Activated CD4-positive, alpha-beta memory T cell treated with anti-CD3 and anti-CD28 coated beads, Interleukin-2, amount 10 ng/mL, durations not matched to agents 7 days and 5 days (primary cell): ENCODE data around the gene USP24. TPM values are rescaled to one million over a fixed set of nuclear protein-coding genes. Genes with fewer than 3 reads are reported as not detected.

Source experiments
- CTCF ChIA-PET: fragments of 350-600 bp; sonication (Branson Sonifier 250); formaldehyde crosslinking; loops from one replicate; lab custom pipeline; 2021; ENCODE audit warnings: antibody characterized with exemption, inconsistent platforms; lab: Charles Lee
- POLR2A ChIA-PET: fragments of 350-600 bp; sonication (Branson Sonifier 250); formaldehyde crosslinking; loops from one replicate; lab custom pipeline; 2021; ENCODE audit warnings: antibody characterized with exemption; lab: Charles Lee
- DNase-seq: peaks from one replicate; pipeline ENCODE4 v3.0.0-alpha.2; 2020
- H3K27ac Mint-ChIP-seq: one replicate; pipeline ENCODE4 v1.8.0; 2021; ENCODE audit warnings: mild to moderate bottlenecking, mixed read lengths
- H3K27me3 Mint-ChIP-seq: one replicate; pipeline ENCODE4 v1.8.0; 2021; ENCODE audit warnings: mixed read lengths
- H3K36me3 Mint-ChIP-seq: one replicate; pipeline ENCODE4 v1.8.0; 2021; ENCODE audit warnings: low read depth, mixed read lengths
- H3K4me1 Mint-ChIP-seq: one replicate; pipeline ENCODE4 v1.8.0; 2021; ENCODE audit warnings: mixed read lengths
- H3K4me3 Mint-ChIP-seq: one replicate; pipeline ENCODE4 v1.8.0; 2021; ENCODE audit warnings: mild to moderate bottlenecking, mixed read lengths
- H3K9me3 Mint-ChIP-seq: one replicate; pipeline ENCODE4 v1.8.0; 2021; ENCODE audit warnings: mixed read lengths
- total RNA-seq, 2 experiments: library from RNA; stranded (reverse); gene quantifications; one replicate each; pipeline ENCODE4 v1.2.3, GENCODE V29; 2021

Gene USP24
- total RNA-seq, 2 experiments from 2014 or later, result 34.9 to 35.6 TPM

- Mint-ChIP-seq H3K36me3 (peaks cover 44% of the 10 kb centered on the region), H3K27me3 (no peaks in the 10 kb centered on the region)
- DNase-seq, result no peak
Measured at GRCh38 chr1:55143684-55144083, 71.5 kb downstream of the USP24 start.

GRCh38 chr1:55141295-55141893, 73.8 kb downstream of the USP24 start:
- H3K27ac Mint-ChIP-seq, result no peak overlapping the region
- POLR2A ChIA-PET, result interaction anchor here (1.0 kb wide), 1 partner anchor 68 kb away, joined by 3 read pairs; no protein-coding TSS in a partner anchor
- H3K27me3 Mint-ChIP-seq, result no peaks in the 10 kb centered on the region
- CTCF ChIA-PET, result interaction anchor here (0.6 to 7.0 kb wide), 6 partner anchors 11 to 197 kb away, joined by 3 to 76 read pairs (median 5); no protein-coding TSS in a partner anchor
- peaks cover 37% of the 10 kb centered on the region for H3K36me3 Mint-ChIP-seq
- peaks cover 21% of the 10 kb centered on the region for H3K4me1 Mint-ChIP-seq
- no peak for DNase-seq
- H3K9me3 Mint-ChIP-seq, result no peaks in the 10 kb centered on the region
- no peak overlapping the region for H3K4me3 Mint-ChIP-seq

More at GRCh38 chr1:55143684-55144083, 71.5 kb downstream of the USP24 start:
- Mint-ChIP-seq H3K9me3 (no peaks in the 10 kb centered on the region), H3K4me3 (no peak overlapping the region), H3K27ac (no peak overlapping the region), H3K4me1 (peaks cover 17% of the 10 kb centered on the region)
- POLR2A ChIA-PET, result interaction anchor here (1.3 kb wide), 1 partner anchor 71 kb away, joined by 3 read pairs; the partner anchor contains the start of gene USP24
- CTCF ChIA-PET, result interaction anchor here (0.8 to 7.0 kb wide), 15 partner anchors 9 to 194 kb away, joined by 3 to 76 read pairs (median 5); no protein-coding TSS in a partner anchor

GRCh38 chr1:55140546-55140983, 74.6 kb downstream of the USP24 start:
- Mint-ChIP-seq H3K4me1 (peaks cover 21% of the 10 kb centered on the region), H3K9me3 (no peaks in the 10 kb centered on the region), H3K4me3 (peak overlapping the region; percentile 14), H3K36me3 (peaks cover 31% of the 10 kb centered on the region), H3K27me3 (no peaks in the 10 kb centered on the region), H3K27ac (peak overlapping the region; percentile 57)
- DNase-seq, result peak; percentile 77
- POLR2A ChIA-PET, result no interaction called here
- CTCF ChIA-PET, result interaction anchor here (1.0 to 7.0 kb wide), 8 partner anchors 12 to 257 kb away, joined by 3 to 76 read pairs (median 3); no protein-coding TSS in a partner anchor

GRCh38 chr1:55140137-55140536, 75.0 kb downstream of the USP24 start:
- H3K4me1 Mint-ChIP-seq, result peaks cover 21% of the 10 kb centered on the region
- H3K9me3 Mint-ChIP-seq, result no peaks in the 10 kb centered on the region
- no peak overlapping the region for H3K4me3 Mint-ChIP-seq
- ChIA-PET CTCF (interaction anchor here (1.0 to 7.0 kb wide), 9 partner anchors 11 to 258 kb away, joined by 3 to 76 read pairs (median 3); no protein-coding TSS in a partner anchor), POLR2A (no interaction called here)
- DNase-seq, result no peak
- no peaks in the 10 kb centered on the region for H3K27me3 Mint-ChIP-seq
- H3K36me3 Mint-ChIP-seq, result peaks cover 28% of the 10 kb centered on the region
- H3K27ac Mint-ChIP-seq, result no peak overlapping the region

- DNase-seq, result no peak
- POLR2A ChIA-PET, result interaction anchor here (0.6 to 1.3 kb wide), 3 partner anchors 9 to 188 kb away, joined by 3 to 5 read pairs (median 3); no protein-coding TSS in a partner anchor
- CTCF ChIA-PET, result interaction anchor here (0.7 to 7.0 kb wide), 6 partner anchors 10 to 199 kb away, joined by 3 to 76 read pairs (median 6); no protein-coding TSS in a partner anchor
- Mint-ChIP-seq H3K4me3 (no peak overlapping the region), H3K36me3 (peaks cover 33% of the 10 kb centered on the region), H3K27ac (peak overlapping the region; percentile 60), H3K4me1 (peaks cover 21% of the 10 kb centered on the region), H3K27me3 (no peaks in the 10 kb centered on the region), H3K9me3 (no peaks in the 10 kb centered on the region)
Measured at GRCh38 chr1:55138823-55139222, 76.3 kb downstream of the USP24 start.

GRCh38 chr1:55134152-55134808, 80.9 kb downstream of the USP24 start:
- no peaks in the 10 kb centered on the region for H3K27me3 Mint-ChIP-seq
- POLR2A ChIA-PET, result no interaction called here
- H3K4me1 Mint-ChIP-seq, result peaks cover 13% of the 10 kb centered on the region
- H3K36me3 Mint-ChIP-seq, result peaks cover 51% of the 10 kb centered on the region
- DNase-seq, result no peak
- no peaks in the 10 kb centered on the region for H3K9me3 Mint-ChIP-seq
- CTCF ChIA-PET, result no interaction called here
- H3K4me3 Mint-ChIP-seq, result no peak overlapping the region
- H3K27ac Mint-ChIP-seq, result no peak overlapping the region

GRCh38 chr1:55131801-55132200, 83.4 kb downstream of the USP24 start:
- Mint-ChIP-seq H3K4me1 (peaks cover 20% of the 10 kb centered on the region), H3K36me3 (peaks cover 64% of the 10 kb centered on the region), H3K27me3 (no peaks in the 10 kb centered on the region), H3K27ac (no peak overlapping the region), H3K9me3 (peaks cover 3% of the 10 kb centered on the region), H3K4me3 (no peak overlapping the region)
- POLR2A ChIA-PET, result no interaction called here
- DNase-seq, result no peak
- CTCF ChIA-PET, result no interaction called here

GRCh38 chr1:55131218-55131617, 83.9 kb downstream of the USP24 start:
- CTCF ChIA-PET, result no interaction called here
- H3K27ac Mint-ChIP-seq, result no peak overlapping the region
- H3K4me3 Mint-ChIP-seq, result no peak overlapping the region
- peaks cover 20% of the 10 kb centered on the region for H3K4me1 Mint-ChIP-seq
- DNase-seq, result no peak
- no peaks in the 10 kb centered on the region for H3K27me3 Mint-ChIP-seq
- H3K36me3 Mint-ChIP-seq, result peaks cover 70% of the 10 kb centered on the region
- H3K9me3 Mint-ChIP-seq, result peaks cover 3% of the 10 kb centered on the region
- POLR2A ChIA-PET, result no interaction called here

- H3K36me3 Mint-ChIP-seq, result peaks cover 82% of the 10 kb centered on the region
- CTCF ChIA-PET, result interaction anchor here (1.3 to 2.3 kb wide), 2 partner anchors 10 to 249 kb away, joined by 3 to 11 read pairs; no protein-coding TSS in a partner anchor
Measured at GRCh38 chr1:55129194-55129728, 85.9 kb downstream of the USP24 start.

GRCh38 chr1:55128418-55128995, 86.7 kb downstream of the USP24 start:
- no peak for DNase-seq
- Mint-ChIP-seq H3K4me3 (peak overlapping the region; percentile 6), H3K9me3 (peaks cover 3% of the 10 kb centered on the region), H3K27me3 (no peaks in the 10 kb centered on the region), H3K27ac (peak overlapping the region; percentile 79), H3K36me3 (peaks cover 80% of the 10 kb centered on the region), H3K4me1 (peaks cover 23% of the 10 kb centered on the region)
- CTCF ChIA-PET, result interaction anchor here (1.0 to 2.3 kb wide), 2 partner anchors 11 to 14 kb away, joined by 4 to 11 read pairs; no protein-coding TSS in a partner anchor
- POLR2A ChIA-PET, result interaction anchor here (0.9 to 1.5 kb wide), 3 partner anchors 9 to 85 kb away, joined by 3 to 4 read pairs (median 3); no protein-coding TSS in a partner anchor

More at GRCh38 chr1:55129194-55129728, 85.9 kb downstream of the USP24 start:
- Mint-ChIP-seq H3K4me1 (peaks cover 23% of the 10 kb centered on the region), H3K4me3 (no peak overlapping the region), H3K27ac (peak overlapping the region; percentile 17), H3K9me3 (peaks cover 3% of the 10 kb centered on the region), H3K27me3 (no peaks in the 10 kb centered on the region)
- POLR2A ChIA-PET, result interaction anchor here (1.5 kb wide), 1 partner anchor 8 kb away, joined by 4 read pairs; no protein-coding TSS in a partner anchor
- no peak for DNase-seq

- Mint-ChIP-seq H3K36me3 (peaks cover 83% of the 10 kb centered on the region), H3K4me3 (peak overlapping the region; percentile 6), H3K27me3 (no peaks in the 10 kb centered on the region), H3K27ac (peak overlapping the region; percentile 79), H3K9me3 (peaks cover 3% of the 10 kb centered on the region), H3K4me1 (peaks cover 23% of the 10 kb centered on the region)
- peak; percentile 38 for DNase-seq
- ChIA-PET POLR2A (interaction anchor here (0.9 to 1.5 kb wide), 3 partner anchors 9 to 86 kb away, joined by 3 to 4 read pairs (median 3); no protein-coding TSS in a partner anchor), CTCF (interaction anchor here (1.0 to 2.3 kb wide), 2 partner anchors 12 to 15 kb away, joined by 4 to 11 read pairs; no protein-coding TSS in a partner anchor)
Measured at GRCh38 chr1:55127827-55128343, 87.3 kb downstream of the USP24 start.

- Mint-ChIP-seq H3K4me1 (peaks cover 21% of the 10 kb centered on the region), H3K9me3 (peaks cover 3% of the 10 kb centered on the region), H3K27ac (no peak overlapping the region), H3K36me3 (peaks cover 85% of the 10 kb centered on the region), H3K27me3 (no peaks in the 10 kb centered on the region), H3K4me3 (no peak overlapping the region)
- no peak for DNase-seq
- CTCF ChIA-PET, result no interaction called here
- POLR2A ChIA-PET, result no interaction called here
Measured at GRCh38 chr1:55124470-55124869, 90.7 kb downstream of the USP24 start.
